Thyroid gland (tissue), 4 donors: Measurements from ENCODE around the gene SCG2. TPM values are rescaled to one million over a fixed set of nuclear protein-coding genes. Genes with fewer than 3 reads are reported as not detected.

Experiments used
- DNase-seq, 2 donors: peaks; one replicate each; pipeline ENCODE4 v3.0.0-alpha.2; 2019
- H3K27ac ChIP-seq, 3 donors: fragments of 200-600 bp; sonication (generic); 1 replicate in 2 of 3; 2 replicates in 1 of 3; pipeline ENCODE4 v1.5.1; 2016 to 2019; ENCODE audit warnings: mild to moderate bottlenecking in 1 of 3, moderate library complexity in 1 of 3
- H3K27me3 ChIP-seq: fragments of 200-600 bp; sonication (generic); one replicate; pipeline ENCODE4 v1.5.1; 2019
- H3K36me3 ChIP-seq, 2 donors: fragments of 200-600 bp; sonication (generic); one replicate each; pipeline ENCODE4 v1.5.1; 2016 to 2019
- H3K4me1 ChIP-seq, 2 donors: fragments of 200-600 bp; sonication (generic); one replicate each; pipeline ENCODE4 v1.5.1; 2017 to 2019
- H3K4me3 ChIP-seq, 3 donors: fragments of 200-600 bp; sonication (generic); replicated peaks in 1 of 3; 1 replicate in 2 of 3; 2 replicates in 1 of 3; pipeline ENCODE4 v1.5.1; 2016; ENCODE audit warnings: mild to moderate bottlenecking in 1 of 3
- H3K9me3 ChIP-seq: fragments of 200-600 bp; sonication (generic); one replicate; pipeline ENCODE4 v1.5.1; 2017
- CTCF ChIP-seq, 6 experiments: fragments of 200-600 bp in 3 of 6; fragments of 450-650 bp in 3 of 6; sonication (generic) in 3 of 6; IDR thresholded peaks; one replicate each; pipeline ENCODE4 v1.5.1; 2016 to 2019; ENCODE audit warnings: antibody characterized with exemption in 6 of 6, mild to moderate bottlenecking in 2 of 6, inconsistent platforms in 1 of 6, moderate library complexity in 1 of 6
- POLR2A ChIP-seq, 2 donors: fragments of 450-650 bp; IDR thresholded peaks; one replicate each; pipeline ENCODE4 v1.6.1; 2017; ENCODE audit warnings: antibody characterized with exemption in 2 of 2, mild to moderate bottlenecking in 2 of 2, moderate library complexity in 1 of 2
- WGBS, 2 donors: methylation state at CpG; one replicate each; pipeline ENCODE4 v1.1.5; 2017; 5-methylcytosine and 5-hydroxymethylcytosine counted together
- intact Hi-C: fragments of 100-400 bp; cut with DNase I; formaldehyde crosslinking; loops from one replicate; pipeline ENCODE4 v1.15.1; 2023
- total RNA-seq, 4 donors: library from RNA; depleted of rRNA; stranded (reverse); fragments of >200 nt; gene quantifications; one replicate each; pipeline ENCODE4 v1.2.3, GENCODE V29; 2016

Gene SCG2
- total RNA-seq, 4 donors from 2014 or later, result 0.78 to 11.1 (median 3.1) TPM

- H3K27me3 ChIP-seq, result no peaks in the 10 kb centered on the region
- H3K9me3 ChIP-seq, result no peaks in the 10 kb centered on the region
- intact Hi-C loops, result no loop called here
- no peak overlapping the region for H3K4me3 ChIP-seq
- DNase-seq, result no peak
- no peaks in the 10 kb centered on the region for H3K36me3 ChIP-seq
- H3K27ac ChIP-seq, result no peak overlapping the region
- no peaks in the 10 kb centered on the region for H3K4me1 ChIP-seq
- TF ChIP-seq POLR2A (IDR thresholded peaks at IDR 0.05) (no peak), CTCF (IDR thresholded peaks at IDR 0.05) (no peak)
Measured at GRCh38 chr2:223590964-223591363, 11.2 kb downstream of the SCG2 start.

- no peaks in the 10 kb centered on the region for H3K4me1 ChIP-seq
- WGBS, 2 donors, result 85 to 86% methylated on average over 2 of the region's 2 CpGs
- H3K4me3 ChIP-seq, result no peak overlapping the region
- intact Hi-C loops, result no loop called here
- H3K36me3 ChIP-seq, result no peaks in the 10 kb centered on the region
- no peak for TF ChIP-seq CTCF (IDR thresholded peaks at IDR 0.05)
- H3K27ac ChIP-seq, result no peak overlapping the region
- H3K27me3 ChIP-seq, result no peaks in the 10 kb centered on the region
- H3K9me3 ChIP-seq, result no peaks in the 10 kb centered on the region
- no peak for DNase-seq
Measured at GRCh38 chr2:223589901-223590300, 12.3 kb downstream of the SCG2 start.

GRCh38 chr2:223588251-223588650 is 13.9 kb downstream of the SCG2 start:
- WGBS, 2 donors, result 61 to 64% methylated on average over 3 of the region's 3 CpGs

GRCh38 chr2:223587301-223587700 is 14.9 kb downstream of the SCG2 start:
- Histone ChIP-seq H3K4me3 (no peak overlapping the region), H3K27me3 (no peaks in the 10 kb centered on the region), H3K9me3 (no peaks in the 10 kb centered on the region), H3K27ac (no peak overlapping the region), H3K4me1 (no peaks in the 10 kb centered on the region), H3K36me3 (no peaks in the 10 kb centered on the region)
- TF ChIP-seq POLR2A (IDR thresholded peaks at IDR 0.05), result no peak
- TF ChIP-seq CTCF (IDR thresholded peaks at IDR 0.05), result no peak
- 84 to 90% methylated on average over 3 of the region's 3 CpGs for WGBS, 2 donors
- DNase-seq, result no peak
- intact Hi-C loops, result no loop called here

More at GRCh38 chr2:223588251-223588650, 13.9 kb downstream of the SCG2 start:
- no peaks in the 10 kb centered on the region for H3K36me3 ChIP-seq
- no peak overlapping the region for H3K27ac ChIP-seq
- DNase-seq, result no peak
- intact Hi-C loops, result no loop called here
- no peak overlapping the region for H3K4me3 ChIP-seq
- no peaks in the 10 kb centered on the region for H3K9me3 ChIP-seq
- H3K4me1 ChIP-seq, result no peaks in the 10 kb centered on the region
- H3K27me3 ChIP-seq, result no peaks in the 10 kb centered on the region
- TF ChIP-seq CTCF (IDR thresholded peaks at IDR 0.05), result no peak
- no peak for TF ChIP-seq POLR2A (IDR thresholded peaks at IDR 0.05)

GRCh38 chr2:223586261-223586660 is 15.9 kb downstream of the SCG2 start:
- Histone ChIP-seq H3K27ac (no peak overlapping the region), H3K27me3 (no peaks in the 10 kb centered on the region), H3K36me3 (no peaks in the 10 kb centered on the region), H3K4me1 (no peaks in the 10 kb centered on the region), H3K4me3 (no peak overlapping the region), H3K9me3 (no peaks in the 10 kb centered on the region)
- intact Hi-C loops, result no loop called here
- 46 to 72% methylated on average over 2 of the region's 2 CpGs for WGBS, 2 donors
- no peak for DNase-seq
- TF ChIP-seq CTCF (IDR thresholded peaks at IDR 0.05) (no peak), POLR2A (IDR thresholded peaks at IDR 0.05) (no peak)
